Natural killer cell (primary cell): ENCODE data around the gene EIF5B. TPM values are rescaled to one million over a fixed set of nuclear protein-coding genes. Genes with fewer than 3 reads are reported as not detected.
"Not testable (repeated sequence)": the region's sequence is repeated elsewhere in the genome, so short reads cannot be mapped to it uniquely, and the experiment has no call there.

Experiments used
- ATAC-seq, 3 donors: fragments of 150-1000 bp in 2 of 3; fragments of 200-7000 bp in 1 of 3; cut with Tn5 transposase; 1 replicate in 1 of 3; 2 replicates in 2 of 3; pipeline ENCODE4 v1.10.0; 2021; ENCODE audit warnings: mild to moderate bottlenecking in 2 of 3, moderate library complexity in 2 of 3
- DNase-seq, 2 donors: peaks; one replicate each; pipeline versions ENCODE4 v3.0.0 to v3.0.0-alpha.2; 2013 to 2021; ENCODE audit warnings: mixed read lengths in 1 of 2
- H3K27ac ChIP-seq: one replicate; pipeline ENCODE4 v1.5.1; 2013; ENCODE audit warnings: mild to moderate bottlenecking, low read length
- H3K27me3 ChIP-seq: one replicate; pipeline ENCODE4 v1.6.1; 2013; ENCODE audit warnings: low read length; ENCODE audit not compliant: control insufficient read depth, insufficient read depth
- H3K36me3 ChIP-seq: one replicate; pipeline ENCODE4 v1.6.1; 2013; ENCODE audit warnings: low read length; ENCODE audit not compliant: control insufficient read depth, insufficient read depth
- H3K4me1 ChIP-seq: one replicate; pipeline ENCODE4 v1.6.1; 2013; ENCODE audit warnings: low read length; ENCODE audit not compliant: control insufficient read depth, insufficient read depth
- H3K4me3 ChIP-seq: one replicate; pipeline ENCODE4 v1.5.1; 2013; ENCODE audit warnings: low read length
- H3K9me3 ChIP-seq: one replicate; pipeline ENCODE4 v1.6.1; 2013; ENCODE audit warnings: low read length; ENCODE audit not compliant: control insufficient read depth, insufficient read depth
- H3K27ac Mint-ChIP-seq, 2 donors: one replicate each; pipeline ENCODE4 v1.8.0; 2022; ENCODE audit warnings: mild to moderate bottlenecking in 2 of 2, mixed read lengths in 2 of 2, moderate library complexity in 1 of 2
- H3K27me3 Mint-ChIP-seq, 2 donors: one replicate each; pipeline ENCODE4 v1.8.0; 2022; ENCODE audit warnings: low read depth in 2 of 2, mixed read lengths in 2 of 2
- H3K36me3 Mint-ChIP-seq: one replicate; pipeline ENCODE4 v1.8.0; 2022; ENCODE audit warnings: mixed read lengths
- H3K4me1 Mint-ChIP-seq, 2 donors: one replicate each; pipeline ENCODE4 v1.8.0; 2022; ENCODE audit warnings: mixed read lengths in 2 of 2
- H3K4me3 Mint-ChIP-seq: one replicate; pipeline ENCODE4 v1.8.0; 2022; ENCODE audit warnings: mild to moderate bottlenecking, moderate library complexity, mixed read lengths
- H3K9me3 Mint-ChIP-seq, 2 donors: one replicate each; pipeline ENCODE4 v1.8.0; 2022; ENCODE audit warnings: mixed read lengths in 2 of 2
- WGBS: methylation state at CpG from one replicate; pipeline ENCODE4 v1.1.7; 2013; ENCODE audit warnings: missing lambda C conversion rate; ENCODE audit not compliant: insufficient coverage; 5-methylcytosine and 5-hydroxymethylcytosine counted together
- intact Hi-C: fragments of 100-400 bp; cut with micrococcal nuclease; formaldehyde crosslinking; loops from one replicate; pipeline ENCODE4 v1.14.2; 2022
- total RNA-seq, 4 donors: library from RNA; stranded (reverse); fragments of 120-200 nt in 1 of 4; gene quantifications; one replicate each; pipeline versions ENCODE4 v1.2.3 to v1.2.4, GENCODE V29; 2013 to 2022
- TF ChIP-seq, protein P1 (sequence below): fragments of 200-600 bp; IDR thresholded peaks from one replicate; pipeline ENCODE4 v1.8.0; 2022; ENCODE audit warnings: antibody characterized with exemption

EIF5B gene
- total RNA-seq, 3 donors from 2014 or later (not counting 1 experiment from before 2014, with no cell fraction given) = 33.5 to 40.6 (median 40.3) TPM

DNA sequence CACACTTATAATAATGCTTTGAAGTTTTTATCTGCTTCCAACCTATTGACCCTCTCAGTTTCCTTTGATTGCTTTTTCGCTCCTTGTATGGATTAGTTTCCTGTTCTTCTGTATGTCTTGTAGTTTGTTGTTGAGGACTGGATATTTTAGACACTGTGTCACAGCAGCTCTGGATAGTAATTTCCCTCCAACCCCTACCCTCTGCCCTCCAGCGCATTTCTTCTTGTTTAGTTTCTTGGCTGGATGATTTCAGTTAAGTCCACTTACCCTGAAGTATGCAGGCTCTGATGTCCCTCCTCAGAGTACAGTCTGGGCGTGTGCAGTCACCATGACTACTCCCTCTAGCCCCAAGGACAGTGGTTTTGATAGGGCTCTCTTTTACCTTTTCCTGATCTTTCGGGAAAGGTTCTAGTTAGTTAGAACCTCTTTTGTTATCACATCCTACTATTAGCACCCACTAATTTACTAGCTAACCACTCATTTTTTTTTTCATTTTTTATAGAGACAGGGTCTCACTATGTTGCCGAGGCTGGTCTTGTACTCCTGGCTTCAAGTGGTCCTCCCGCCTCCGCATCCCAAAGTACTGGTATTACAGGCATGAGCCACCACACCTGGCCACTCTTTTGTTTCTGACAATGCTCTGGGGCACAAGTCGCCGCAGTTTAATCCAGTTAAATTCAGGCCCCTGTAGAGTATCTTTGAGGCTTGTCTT, 19.9 kb upstream of the EIF5B start:
- H3K4me1 Mint-ChIP-seq = peaks cover 0 to 5% of the 10 kb centered on the region in 2 donors
- intact Hi-C loops = no loop called here
- H3K9me3 Mint-ChIP-seq = no peaks in the 10 kb centered on the region
- over 99% methylated on average over 8 of the region's 9 CpGs for WGBS
- H3K4me1 ChIP-seq = no peaks in the 10 kb centered on the region
- DNase-seq (no peak), ATAC-seq (no peak)
- TF ChIP-seq, protein P1, sequence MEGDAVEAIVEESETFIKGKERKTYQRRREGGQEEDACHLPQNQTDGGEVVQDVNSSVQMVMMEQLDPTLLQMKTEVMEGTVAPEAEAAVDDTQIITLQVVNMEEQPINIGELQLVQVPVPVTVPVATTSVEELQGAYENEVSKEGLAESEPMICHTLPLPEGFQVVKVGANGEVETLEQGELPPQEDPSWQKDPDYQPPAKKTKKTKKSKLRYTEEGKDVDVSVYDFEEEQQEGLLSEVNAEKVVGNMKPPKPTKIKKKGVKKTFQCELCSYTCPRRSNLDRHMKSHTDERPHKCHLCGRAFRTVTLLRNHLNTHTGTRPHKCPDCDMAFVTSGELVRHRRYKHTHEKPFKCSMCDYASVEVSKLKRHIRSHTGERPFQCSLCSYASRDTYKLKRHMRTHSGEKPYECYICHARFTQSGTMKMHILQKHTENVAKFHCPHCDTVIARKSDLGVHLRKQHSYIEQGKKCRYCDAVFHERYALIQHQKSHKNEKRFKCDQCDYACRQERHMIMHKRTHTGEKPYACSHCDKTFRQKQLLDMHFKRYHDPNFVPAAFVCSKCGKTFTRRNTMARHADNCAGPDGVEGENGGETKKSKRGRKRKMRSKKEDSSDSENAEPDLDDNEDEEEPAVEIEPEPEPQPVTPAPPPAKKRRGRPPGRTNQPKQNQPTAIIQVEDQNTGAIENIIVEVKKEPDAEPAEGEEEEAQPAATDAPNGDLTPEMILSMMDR = no peak
- H3K27me3 Mint-ChIP-seq = no peaks in the 10 kb centered on the region
- H3K36me3 ChIP-seq = peaks cover 43% of the 10 kb centered on the region
- H3K4me3 Mint-ChIP-seq = no peak overlapping the region
- no peak overlapping the region for H3K27ac ChIP-seq
- no peaks in the 10 kb centered on the region for H3K27me3 ChIP-seq
- H3K4me3 ChIP-seq = no peak overlapping the region
- H3K36me3 Mint-ChIP-seq = peaks cover 9% of the 10 kb centered on the region
- no peaks in the 10 kb centered on the region for H3K9me3 ChIP-seq
- H3K27ac Mint-ChIP-seq = no peak overlapping the region

DNA sequence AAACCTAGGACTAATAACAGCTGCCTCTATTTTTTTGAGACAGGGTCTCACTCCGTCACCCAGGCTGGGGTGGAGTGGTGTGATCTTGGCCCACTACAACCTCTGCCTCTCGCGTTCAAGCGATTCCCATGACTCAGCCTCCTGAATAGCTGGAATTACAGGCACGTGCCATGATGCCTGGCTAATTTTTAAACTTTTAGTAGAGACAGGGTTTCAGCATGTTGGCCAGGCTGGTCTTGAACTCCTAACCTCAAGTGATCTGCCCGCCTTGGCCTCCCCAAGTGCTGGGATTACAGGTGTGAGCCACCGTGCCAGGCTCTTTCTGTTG, 19.4 kb upstream of the EIF5B start:
- H3K36me3 Mint-ChIP-seq, H3K27ac Mint-ChIP-seq, H3K4me3 ChIP-seq, H3K27me3 Mint-ChIP-seq, H3K4me1 Mint-ChIP-seq, H3K4me1 ChIP-seq, H3K9me3 Mint-ChIP-seq, ATAC-seq, DNase-seq, H3K27me3 ChIP-seq, H3K4me3 Mint-ChIP-seq, intact Hi-C loops, H3K9me3 ChIP-seq, H3K27ac ChIP-seq: not testable (repeated sequence)
- H3K36me3 ChIP-seq = peaks cover 45% of the 10 kb centered on the region
- WGBS = 98% methylated on average over 7 of the region's 7 CpGs

DNA sequence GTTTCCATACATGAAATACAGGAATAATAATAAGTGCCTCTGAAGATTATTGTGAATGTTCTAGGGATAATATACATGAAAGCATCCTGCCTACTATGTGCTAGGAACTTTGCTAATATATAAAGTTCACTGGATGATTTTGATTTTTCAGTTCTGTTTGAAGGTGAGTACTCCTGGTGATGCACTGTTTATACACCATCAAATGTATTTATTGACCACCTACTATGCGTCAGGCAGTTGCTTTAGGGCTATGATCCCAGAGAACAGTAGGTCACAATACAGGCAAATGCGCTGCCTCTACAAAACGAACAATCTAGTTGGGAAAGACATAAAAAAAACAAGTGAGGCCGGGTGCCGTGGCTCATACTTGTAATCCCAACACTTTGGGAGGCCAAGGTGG, 11.8 kb upstream of the EIF5B start:
- Mint-ChIP-seq H3K36me3 (peaks cover 4% of the 10 kb centered on the region), H3K9me3 (no peaks in the 10 kb centered on the region), H3K27me3 (no peaks in the 10 kb centered on the region), H3K4me3 (no peak overlapping the region), H3K27ac (no peak overlapping the region), H3K4me1 (peaks cover 4 to 7% of the 10 kb centered on the region in 2 donors)
- H3K36me3 ChIP-seq = peaks cover 71% of the 10 kb centered on the region
- H3K9me3 ChIP-seq = no peaks in the 10 kb centered on the region
- DNase-seq (no peak), ATAC-seq (no peak)
- no peaks in the 10 kb centered on the region for H3K4me1 ChIP-seq
- H3K4me3 ChIP-seq = no peak overlapping the region
- no peaks in the 10 kb centered on the region for H3K27me3 ChIP-seq
- WGBS = 97% methylated on average over 5 of the region's 5 CpGs
- intact Hi-C loops = no loop called here
- TF ChIP-seq, protein P1 = no peak
- no peak overlapping the region for H3K27ac ChIP-seq

DNA sequence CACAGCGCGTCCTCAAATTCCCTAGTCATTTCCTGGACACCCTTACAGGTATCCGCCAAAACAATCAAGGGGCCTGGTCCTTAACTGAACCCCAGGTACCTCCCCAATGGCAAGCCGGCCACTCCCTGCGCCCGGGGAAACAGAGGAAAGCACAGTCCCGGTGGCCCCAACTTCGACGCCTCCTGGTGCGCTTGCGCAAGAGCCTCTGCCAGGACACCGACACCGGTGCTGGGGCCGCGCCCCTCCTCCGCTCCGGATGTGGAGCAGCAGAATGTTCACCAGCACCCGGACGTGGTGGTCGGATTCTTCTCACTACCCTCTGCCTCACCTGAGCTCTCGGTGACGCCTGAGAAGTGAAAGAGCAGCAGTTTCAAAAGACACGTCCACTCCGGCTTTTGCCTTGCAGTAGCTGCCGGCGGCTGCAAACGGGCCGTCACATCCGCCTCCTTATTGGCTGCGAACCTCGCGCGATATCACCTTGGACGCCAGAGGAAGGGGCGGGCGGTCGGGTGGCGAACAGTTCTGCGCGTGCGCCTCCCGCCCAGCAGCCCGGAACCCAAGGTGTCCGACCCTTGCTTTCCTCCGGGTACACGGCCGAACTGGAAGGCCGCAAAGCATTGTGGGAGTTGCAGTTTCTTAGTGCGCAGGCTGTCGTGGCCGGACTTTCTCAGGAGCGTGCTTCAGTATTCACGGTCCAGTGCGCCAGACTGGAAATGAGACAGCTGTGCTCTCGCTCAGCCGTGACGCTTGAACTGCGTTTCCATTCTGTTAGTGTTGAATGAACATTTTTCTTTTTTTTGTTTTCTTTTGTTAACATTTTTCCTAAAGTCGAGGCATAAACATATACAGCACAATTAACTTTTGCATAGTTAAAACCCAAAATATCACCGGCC, 1.0 kb upstream of the EIF5B start, which contains the start of gene TXNDC9:
Gene TXNDC9, minus strand, starts transcription at position 423 of the 893 bp plus-strand sequence. CDS start 3,123 bp downstream, outside the sequence.
- peaks cover 7% of the 10 kb centered on the region for H3K36me3 Mint-ChIP-seq
- TF ChIP-seq, protein P1 = no peak
- ATAC-seq (peak; percentile 84 to 94 (median 85)), DNase-seq (peak; percentile 96 to 99)
- no peak within 1 kb of the TSS for H3K27ac Mint-ChIP-seq
- Histone ChIP-seq H3K4me3 (peak within 1 kb of the TSS; percentile 79), H3K9me3 (no peaks in the 10 kb centered on the region), H3K27me3 (no peaks in the 10 kb centered on the region), H3K4me1 (peaks cover 15% of the 10 kb centered on the region), H3K36me3 (peaks cover 13% of the 10 kb centered on the region), H3K27ac (peak within 1 kb of the TSS; percentile 83)
- no peaks in the 10 kb centered on the region for H3K27me3 Mint-ChIP-seq
- H3K4me1 Mint-ChIP-seq = peaks cover 12 to 24% of the 10 kb centered on the region in 2 donors
- intact Hi-C loops = loop anchor here (1.0 to 2.0 kb wide), 3 partner anchors 154 to 181 kb away; partner anchors contain the start of genes LIPT1, MITD1, MRPL30 and REV1
- under 1% methylated on average over 59 of the region's 60 CpGs for WGBS
- H3K9me3 Mint-ChIP-seq = no peaks in the 10 kb centered on the region
- H3K4me3 Mint-ChIP-seq = no peak within 1 kb of the TSS
